Activated CD8-positive, alpha-beta T cell treated with anti-CD3 and anti-CD28 coated beads for 36 hours (primary cell): Measurements from ENCODE around the gene TCTN1. TPM values are rescaled to one million over a fixed set of nuclear protein-coding genes. Genes with fewer than 3 reads are reported as not detected.
"Not testable (repeated sequence)": the region's sequence is repeated elsewhere in the genome, so short reads cannot be mapped to it uniquely, and the experiment has no call there.

Experiments used
- ATAC-seq: fragments of 200-7000 bp; cut with Tn5 transposase; one replicate; pipeline ENCODE4 v1.10.0; 2021; ENCODE audit warnings: mild to moderate bottlenecking, moderate library complexity
- CTCF ChIA-PET: fragments of 350-600 bp; sonication (Branson Sonifier 250); formaldehyde crosslinking; loops from one replicate; lab custom pipeline; 2021; ENCODE audit warnings: antibody characterized with exemption; lab: Charles Lee
- POLR2A ChIA-PET: fragments of 350-600 bp; sonication (Branson Sonifier 250); formaldehyde crosslinking; loops from one replicate; lab custom pipeline; 2021; ENCODE audit warnings: antibody characterized with exemption; lab: Charles Lee
- DNase-seq: peaks from one replicate; pipeline ENCODE4 v3.0.0-alpha.2; 2020
- H3K27ac Mint-ChIP-seq: one replicate; pipeline ENCODE4 v1.8.0; 2021; ENCODE audit warnings: mild to moderate bottlenecking, mixed read lengths
- H3K27me3 Mint-ChIP-seq: one replicate; pipeline ENCODE4 v1.8.0; 2021; ENCODE audit warnings: mixed read lengths
- H3K36me3 Mint-ChIP-seq: one replicate; pipeline ENCODE4 v1.8.0; 2021; ENCODE audit warnings: low read depth, mixed read lengths
- H3K4me1 Mint-ChIP-seq: one replicate; pipeline ENCODE4 v1.8.0; 2021; ENCODE audit warnings: low read depth, mixed read lengths
- H3K4me3 Mint-ChIP-seq: one replicate; pipeline ENCODE4 v1.8.0; 2021; ENCODE audit warnings: mild to moderate bottlenecking, moderate library complexity, mixed read lengths
- H3K9me3 Mint-ChIP-seq: one replicate; pipeline ENCODE4 v1.8.0; 2021; ENCODE audit warnings: mixed read lengths
- intact Hi-C: fragments of 100-400 bp; cut with micrococcal nuclease; formaldehyde crosslinking; loops from one replicate; pipeline ENCODE4 v1.10.0; 2022
- total RNA-seq, 2 experiments: library from RNA; stranded (reverse); gene quantifications; one replicate each; pipeline ENCODE4 v1.2.3, GENCODE V29; 2021
- TF ChIP-seq, protein P1 (sequence below): fragments of 200-600 bp; IDR thresholded peaks from one replicate; pipeline ENCODE4 v1.8.0; 2022; ENCODE audit warnings: antibody characterized with exemption, mild to moderate bottlenecking

TCTN1 gene
- total RNA-seq, 2 experiments from 2014 or later: 7.9 to 8.6 TPM

DNA sequence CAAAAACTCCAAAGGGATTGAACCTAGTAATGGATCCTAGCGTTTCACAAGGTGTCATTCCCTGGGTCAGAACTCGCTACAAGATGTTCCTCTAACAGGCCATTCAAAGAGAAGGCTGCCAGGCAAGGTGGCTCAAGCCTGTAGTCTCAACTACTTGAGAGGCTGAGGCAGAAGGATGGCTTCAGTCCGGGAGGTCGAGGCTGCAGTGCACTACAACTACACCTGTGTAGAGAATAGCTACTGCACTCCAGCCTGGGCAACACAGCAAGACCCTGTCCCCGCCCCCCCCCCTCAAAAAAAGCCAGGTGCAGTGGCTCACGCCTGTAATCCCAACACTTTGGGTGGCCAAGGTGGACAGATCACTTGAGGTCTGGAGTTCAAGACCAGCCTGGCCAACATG is 45.2 kb upstream of the TCTN1 start:
- peaks cover 13% of the 10 kb centered on the region for H3K9me3 Mint-ChIP-seq
- DNase-seq: no peak
- H3K27ac Mint-ChIP-seq: peak overlapping the region; percentile 19
- ChIA-PET POLR2A (interaction anchor here (11.8 kb wide), 1 partner anchor 8 kb away, joined by 79 read pairs; no protein-coding TSS in a partner anchor), CTCF (interaction anchor here (0.9 to 1.0 kb wide), 2 partner anchors 30 to 34 kb away, joined by 3 to 4 read pairs; no protein-coding TSS in a partner anchor)
- no peak for ATAC-seq
- TF ChIP-seq, protein P1, sequence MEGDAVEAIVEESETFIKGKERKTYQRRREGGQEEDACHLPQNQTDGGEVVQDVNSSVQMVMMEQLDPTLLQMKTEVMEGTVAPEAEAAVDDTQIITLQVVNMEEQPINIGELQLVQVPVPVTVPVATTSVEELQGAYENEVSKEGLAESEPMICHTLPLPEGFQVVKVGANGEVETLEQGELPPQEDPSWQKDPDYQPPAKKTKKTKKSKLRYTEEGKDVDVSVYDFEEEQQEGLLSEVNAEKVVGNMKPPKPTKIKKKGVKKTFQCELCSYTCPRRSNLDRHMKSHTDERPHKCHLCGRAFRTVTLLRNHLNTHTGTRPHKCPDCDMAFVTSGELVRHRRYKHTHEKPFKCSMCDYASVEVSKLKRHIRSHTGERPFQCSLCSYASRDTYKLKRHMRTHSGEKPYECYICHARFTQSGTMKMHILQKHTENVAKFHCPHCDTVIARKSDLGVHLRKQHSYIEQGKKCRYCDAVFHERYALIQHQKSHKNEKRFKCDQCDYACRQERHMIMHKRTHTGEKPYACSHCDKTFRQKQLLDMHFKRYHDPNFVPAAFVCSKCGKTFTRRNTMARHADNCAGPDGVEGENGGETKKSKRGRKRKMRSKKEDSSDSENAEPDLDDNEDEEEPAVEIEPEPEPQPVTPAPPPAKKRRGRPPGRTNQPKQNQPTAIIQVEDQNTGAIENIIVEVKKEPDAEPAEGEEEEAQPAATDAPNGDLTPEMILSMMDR: no peak
- peaks cover 61% of the 10 kb centered on the region for H3K4me1 Mint-ChIP-seq
- intact Hi-C loops: no loop called here
- peaks cover 51% of the 10 kb centered on the region for H3K36me3 Mint-ChIP-seq
- H3K4me3 Mint-ChIP-seq: no peak overlapping the region
- H3K27me3 Mint-ChIP-seq: no peaks in the 10 kb centered on the region

DNA sequence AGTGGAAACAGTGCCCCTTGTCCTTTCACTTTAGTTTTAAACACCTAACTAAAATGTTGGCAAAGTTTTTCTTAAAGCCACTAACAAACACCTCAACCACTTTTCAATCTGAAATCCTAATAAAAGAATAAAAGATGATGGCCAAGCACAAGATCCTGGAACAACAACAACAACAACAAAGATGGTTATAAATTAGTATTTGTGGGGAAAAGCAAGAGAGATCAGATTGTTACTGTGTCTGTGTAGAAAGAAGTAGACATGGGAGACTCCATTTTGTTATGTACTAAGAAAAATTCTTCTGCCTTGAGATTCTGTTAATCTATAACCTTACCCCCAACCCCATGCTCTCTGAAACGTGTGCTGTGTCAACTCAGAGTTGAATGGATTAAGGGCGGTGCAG is 44.1 kb upstream of the TCTN1 start:
- Mint-ChIP-seq H3K27ac (peak overlapping the region; percentile 43), H3K36me3 (peaks cover 49% of the 10 kb centered on the region), H3K4me1 (peaks cover 59% of the 10 kb centered on the region), H3K9me3 (peaks cover 13% of the 10 kb centered on the region)
- intact Hi-C loops, H3K4me3 Mint-ChIP-seq, DNase-seq, ATAC-seq, POLR2A ChIA-PET, H3K27me3 Mint-ChIP-seq: not testable (repeated sequence)
- CTCF ChIA-PET: interaction anchor here (1.0 kb wide), 1 partner anchor 33 kb away, joined by 4 read pairs; no protein-coding TSS in a partner anchor

DNA sequence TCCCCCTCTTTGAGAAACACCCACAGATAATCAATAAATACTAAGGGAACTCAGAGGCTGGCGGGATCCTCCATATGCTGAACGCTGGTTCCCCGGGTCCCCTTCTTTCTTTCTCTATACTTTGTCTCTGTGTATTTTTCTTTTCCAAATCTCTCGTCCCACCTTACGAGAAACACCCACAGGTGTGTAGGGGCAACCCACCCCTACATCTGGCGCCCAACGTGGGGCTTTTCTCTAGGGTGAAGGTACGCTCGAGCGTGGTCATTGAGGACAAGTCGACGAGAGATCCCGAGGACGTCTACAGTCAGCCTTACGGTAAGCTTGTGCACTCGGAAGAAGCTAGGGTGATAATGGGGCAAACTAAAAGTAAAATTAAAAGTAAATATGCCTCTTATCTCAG is 43.1 kb upstream of the TCTN1 start:
- Mint-ChIP-seq H3K9me3 (peaks cover 13% of the 10 kb centered on the region), H3K36me3 (peaks cover 47% of the 10 kb centered on the region), H3K4me1 (peaks cover 63% of the 10 kb centered on the region)
- ATAC-seq, intact Hi-C loops, DNase-seq, H3K27ac Mint-ChIP-seq, CTCF ChIA-PET, H3K4me3 Mint-ChIP-seq, POLR2A ChIA-PET, H3K27me3 Mint-ChIP-seq: not testable (repeated sequence)

DNA sequence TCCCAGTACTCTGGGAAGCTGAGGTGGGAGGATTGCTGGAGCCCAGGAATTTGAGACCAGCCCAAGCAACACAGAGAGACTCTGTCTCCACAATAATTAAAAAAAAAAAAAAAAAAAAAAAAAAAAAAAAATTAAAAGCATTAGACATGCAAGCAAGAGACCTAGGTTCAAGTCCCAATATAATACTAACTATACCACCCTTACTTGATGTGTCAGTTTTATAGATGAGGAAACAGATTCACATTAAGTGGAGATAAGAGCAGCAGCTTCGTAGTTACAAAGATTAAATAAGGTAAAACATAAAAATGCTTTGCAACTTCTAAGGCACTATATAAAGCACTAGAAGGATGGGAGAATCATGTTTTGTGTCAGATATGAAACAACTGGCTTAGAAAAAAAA is 39.9 kb upstream of the TCTN1 start:
- H3K9me3 Mint-ChIP-seq: peaks cover 13% of the 10 kb centered on the region
- DNase-seq (no peak), ATAC-seq (no peak)
- H3K4me3 Mint-ChIP-seq: no peak overlapping the region
- no peaks in the 10 kb centered on the region for H3K27me3 Mint-ChIP-seq
- H3K27ac Mint-ChIP-seq: no peak overlapping the region
- ChIA-PET POLR2A (interaction anchor here (0.6 to 7.7 kb wide), 3 partner anchors 8 to 16 kb away, joined by 3 to 79 read pairs (median 4); no protein-coding TSS in a partner anchor), CTCF (interaction anchor here (0.5 to 3.3 kb wide), 6 partner anchors 11 to 143 kb away, joined by 3 to 24 read pairs (median 5); no protein-coding TSS in a partner anchor)
- intact Hi-C loops: no loop called here
- peaks cover 64% of the 10 kb centered on the region for H3K4me1 Mint-ChIP-seq
- TF ChIP-seq, protein P1: no peak
- peaks cover 38% of the 10 kb centered on the region for H3K36me3 Mint-ChIP-seq

DNA sequence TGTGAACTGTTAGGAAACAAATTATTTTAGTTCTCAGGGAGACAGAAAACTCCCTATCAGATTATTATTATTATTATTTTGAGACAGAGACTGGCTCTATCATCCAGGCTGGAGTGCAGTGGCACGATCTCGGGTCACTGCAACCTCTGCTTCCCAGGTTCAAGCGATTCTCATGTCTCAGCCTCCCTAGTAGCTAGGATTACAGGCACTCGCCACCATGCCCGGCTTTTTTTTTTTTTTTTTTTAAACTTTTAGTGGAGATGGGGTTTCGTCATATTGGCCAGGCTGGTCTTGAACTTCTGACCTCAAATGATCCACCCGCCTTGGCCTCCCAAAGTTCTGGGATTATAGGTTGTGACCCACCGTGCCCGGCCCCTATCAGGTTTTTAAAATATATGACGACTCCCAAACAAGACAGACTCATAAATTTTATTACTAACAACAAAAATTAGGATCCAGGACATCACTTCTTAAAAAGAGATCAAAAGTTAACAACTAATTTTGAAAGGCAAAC is 39.2 kb upstream of the TCTN1 start:
- DNase-seq: not testable (repeated sequence)

DNA sequence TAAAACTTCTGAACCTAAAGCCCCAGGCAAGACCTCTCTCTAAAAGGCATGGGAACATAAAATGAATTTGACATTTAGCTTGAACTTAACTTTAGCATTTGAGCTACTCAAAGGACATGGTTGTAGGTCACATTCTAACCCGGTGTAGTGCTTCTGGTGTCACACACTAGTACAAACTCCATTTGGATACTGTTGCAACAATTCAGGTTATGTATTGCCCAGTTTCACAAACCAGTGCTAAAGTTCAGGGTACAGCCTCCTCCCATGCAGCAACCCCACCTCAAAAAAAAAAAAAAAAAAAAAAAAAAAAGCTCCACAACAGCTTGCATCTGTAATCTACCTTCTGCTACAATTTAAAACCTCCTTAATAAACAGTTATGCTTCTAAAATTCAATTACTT is 38.6 kb upstream of the TCTN1 start:
- ATAC-seq (no peak), DNase-seq (no peak)
- ChIA-PET POLR2A (interaction anchor here (1.0 to 7.7 kb wide), 3 partner anchors 12 to 30 kb away, joined by 3 to 79 read pairs (median 3); no protein-coding TSS in a partner anchor), CTCF (interaction anchor here (1.1 to 3.3 kb wide), 9 partner anchors 10 to 144 kb away, joined by 3 to 24 read pairs (median 5); partner anchors contain the start of gene ARPC3)
- H3K9me3 Mint-ChIP-seq: peaks cover 10% of the 10 kb centered on the region
- intact Hi-C loops: no loop called here
- peaks cover 69% of the 10 kb centered on the region for H3K4me1 Mint-ChIP-seq
- H3K27me3 Mint-ChIP-seq: no peaks in the 10 kb centered on the region
- peak overlapping the region; percentile 82 for H3K27ac Mint-ChIP-seq
- TF ChIP-seq, protein P1: no peak
- H3K4me3 Mint-ChIP-seq: peak overlapping the region; percentile 38
- H3K36me3 Mint-ChIP-seq: peaks cover 40% of the 10 kb centered on the region

More for the DNA sequence above, 39.2 kb upstream of the TCTN1 start:
- peak overlapping the region; percentile 82 for H3K27ac Mint-ChIP-seq
- ChIA-PET CTCF (interaction anchor here (0.5 to 3.3 kb wide), 9 partner anchors 11 to 143 kb away, joined by 3 to 24 read pairs (median 5); partner anchors contain the start of gene ARPC3), POLR2A (interaction anchor here (0.6 to 7.7 kb wide), 4 partner anchors 7 to 15 kb away, joined by 3 to 79 read pairs (median 4); no protein-coding TSS in a partner anchor)
- peaks cover 11% of the 10 kb centered on the region for H3K9me3 Mint-ChIP-seq
- H3K27me3 Mint-ChIP-seq, intact Hi-C loops, ATAC-seq: not testable (repeated sequence)
- H3K36me3 Mint-ChIP-seq: peaks cover 37% of the 10 kb centered on the region
- H3K4me3 Mint-ChIP-seq: peak overlapping the region; percentile 38
- H3K4me1 Mint-ChIP-seq: peaks cover 66% of the 10 kb centered on the region
